Measurements from ENCODE around the gene TRPM4. TPM values are rescaled to one million over a fixed set of nuclear protein-coding genes. Genes with fewer than 3 reads are reported as not detected.
A peak's percentile ranks its signal among the peaks of the same experiment; 100 is the strongest.

Gene TRPM4
- total RNA-seq, 1 experiment from 2014 or later, result 30.0 TPM

DNA sequence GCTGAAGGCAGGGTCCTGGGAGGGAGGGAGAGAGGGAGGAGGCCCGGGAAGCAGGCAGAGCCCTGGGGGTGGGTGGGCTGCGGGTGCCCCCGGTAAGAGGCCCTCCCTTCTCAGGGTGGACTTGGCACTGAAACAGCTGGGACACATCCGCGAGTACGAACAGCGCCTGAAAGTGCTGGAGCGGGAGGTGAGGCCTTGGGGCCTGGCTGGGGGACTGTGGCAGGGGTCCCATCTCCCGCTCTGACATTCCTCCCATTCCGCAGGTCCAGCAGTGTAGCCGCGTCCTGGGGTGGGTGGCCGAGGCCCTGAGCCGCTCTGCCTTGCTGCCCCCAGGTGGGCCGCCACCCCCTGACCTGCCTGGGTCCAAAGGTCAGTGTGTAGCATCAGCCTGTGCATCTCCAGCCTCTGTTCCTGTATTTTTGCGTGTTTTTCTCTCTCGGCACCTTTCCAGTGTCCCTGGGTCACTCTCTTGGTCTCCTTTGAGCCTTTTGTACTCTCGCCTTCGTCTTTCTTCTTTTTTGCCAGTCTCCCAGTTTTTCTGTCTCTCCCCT lies 53.4 kb downstream of the TRPM4 start:
- POLR2A ChIA-PET (ENCODE audit: unreplicated experiment), result no interaction called here
- Histone ChIP-seq H3K9me2 (replicated peaks; ENCODE audit: low read length) (no peaks in the 10 kb centered on the region), H3K27me3 (ENCODE audit: low read length) (no peaks in the 10 kb centered on the region), H4K20me1 (ENCODE audit: low read length) (no peaks in the 10 kb centered on the region), H3K27ac (ENCODE audit: low read length) (no peak overlapping the region), H3K9me3 (ENCODE audit: low read length) (no peaks in the 10 kb centered on the region), H3F3A (ENCODE audit: low read length, unreplicated experiment) (peaks cover 5% of the 10 kb centered on the region), H2AFZ (ENCODE audit: low read length) (no peak overlapping the region), H3K4me1 (ENCODE audit: insufficient read depth, low read length) (peaks cover 17% of the 10 kb centered on the region), H3K36me3 (ENCODE audit: low read depth, low read length) (no peaks in the 10 kb centered on the region; the same call in 1 of the 2 replicates), H3K9ac (ENCODE audit: low read length) (no peak overlapping the region), H3K4me2 (ENCODE audit: low read length) (no peak overlapping the region), H3K79me2 (ENCODE audit: low read length) (no peaks in the 10 kb centered on the region), H3K4me3 (ENCODE audit: low read length) (no peak overlapping the region)
- intact Hi-C loops (cut with micrococcal nuclease), result no loop called here
- ATAC-seq (no peak), DNase-seq (no peak)
- CTCF ChIA-PET, result no interaction called here
- TF ChIP-seq EZH2phosphoT487 (IDR thresholded peaks at IDR 0.05; ENCODE audit: borderline replicate concordance, low read length) (no peak), EZH2 (IDR thresholded peaks at IDR 0.05; ENCODE audit: low read length, unreplicated experiment) (no peak)
- TF ChIP-seq, protein P1, sequence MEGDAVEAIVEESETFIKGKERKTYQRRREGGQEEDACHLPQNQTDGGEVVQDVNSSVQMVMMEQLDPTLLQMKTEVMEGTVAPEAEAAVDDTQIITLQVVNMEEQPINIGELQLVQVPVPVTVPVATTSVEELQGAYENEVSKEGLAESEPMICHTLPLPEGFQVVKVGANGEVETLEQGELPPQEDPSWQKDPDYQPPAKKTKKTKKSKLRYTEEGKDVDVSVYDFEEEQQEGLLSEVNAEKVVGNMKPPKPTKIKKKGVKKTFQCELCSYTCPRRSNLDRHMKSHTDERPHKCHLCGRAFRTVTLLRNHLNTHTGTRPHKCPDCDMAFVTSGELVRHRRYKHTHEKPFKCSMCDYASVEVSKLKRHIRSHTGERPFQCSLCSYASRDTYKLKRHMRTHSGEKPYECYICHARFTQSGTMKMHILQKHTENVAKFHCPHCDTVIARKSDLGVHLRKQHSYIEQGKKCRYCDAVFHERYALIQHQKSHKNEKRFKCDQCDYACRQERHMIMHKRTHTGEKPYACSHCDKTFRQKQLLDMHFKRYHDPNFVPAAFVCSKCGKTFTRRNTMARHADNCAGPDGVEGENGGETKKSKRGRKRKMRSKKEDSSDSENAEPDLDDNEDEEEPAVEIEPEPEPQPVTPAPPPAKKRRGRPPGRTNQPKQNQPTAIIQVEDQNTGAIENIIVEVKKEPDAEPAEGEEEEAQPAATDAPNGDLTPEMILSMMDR (conservative IDR thresholded peaks at IDR 0.05; ENCODE audit: low read depth, low read length), result no peak
- BruUV-seq (replicated peaks), result no TSS peak

DNA sequence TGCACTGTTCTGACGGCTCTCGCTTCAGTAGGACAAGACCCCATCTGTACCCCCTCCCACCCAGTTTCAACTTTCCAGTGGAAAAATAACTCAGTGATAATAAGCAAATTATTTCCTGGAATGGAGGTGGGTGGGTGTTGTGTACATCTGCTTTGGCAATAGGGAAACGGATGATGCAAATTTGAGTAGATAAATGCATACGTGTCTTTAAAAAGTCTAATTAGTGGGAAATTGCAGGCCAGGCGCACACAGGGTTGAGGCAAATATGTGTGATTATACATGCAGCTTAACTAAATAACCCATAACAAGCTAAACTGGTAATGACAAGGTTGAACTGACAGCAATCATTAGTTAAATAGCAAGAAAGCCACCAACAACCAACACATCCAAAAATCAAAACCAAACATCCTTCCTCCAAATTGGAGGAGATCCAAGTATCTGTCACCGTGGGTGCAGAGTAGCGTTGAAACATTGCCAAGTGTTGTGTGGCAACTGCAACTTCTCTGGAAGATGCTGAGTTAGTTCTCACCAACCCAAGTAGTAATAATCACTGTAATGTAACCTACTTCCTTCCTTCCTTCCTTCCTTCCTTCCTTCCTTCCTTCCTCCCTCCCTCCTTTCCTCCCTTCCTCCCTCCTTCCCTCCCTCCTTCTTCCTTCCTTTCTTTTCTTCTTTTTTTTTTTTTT lies 54.6 kb downstream of the TRPM4 start:
- Histone ChIP-seq H3K27ac (ENCODE audit: low read length) (no peak overlapping the region), H4K20me1 (ENCODE audit: low read length) (no peaks in the 10 kb centered on the region), H3K27me3 (ENCODE audit: low read length) (no peaks in the 10 kb centered on the region), H3K4me3 (ENCODE audit: low read length) (no peak overlapping the region), H3K4me2 (ENCODE audit: low read length) (no peak overlapping the region), H3K9me2 (replicated peaks; ENCODE audit: low read length) (no peaks in the 10 kb centered on the region), H2AFZ (ENCODE audit: low read length) (no peak overlapping the region), H3F3A (ENCODE audit: low read length, unreplicated experiment) (peaks cover 5% of the 10 kb centered on the region), H3K36me3 (ENCODE audit: low read depth, low read length) (no peaks in the 10 kb centered on the region), H3K4me1 (ENCODE audit: insufficient read depth, low read length) (peaks cover 17% of the 10 kb centered on the region), H3K9me3 (ENCODE audit: low read length) (no peaks in the 10 kb centered on the region), H3K9ac (ENCODE audit: low read length) (no peak overlapping the region), H3K79me2 (ENCODE audit: low read length) (no peaks in the 10 kb centered on the region)
- TF ChIP-seq, protein P1 (conservative IDR thresholded peaks at IDR 0.05; ENCODE audit: low read depth, low read length), result no peak
- intact Hi-C loops (cut with micrococcal nuclease), result no loop called here
- ChIA-PET CTCF (no interaction called here), POLR2A (ENCODE audit: unreplicated experiment) (no interaction called here)
- DNase-seq (peak; percentile 66), ATAC-seq (no peak)
- BruUV-seq (replicated peaks), result no TSS peak

GRCh38 chr19:49213791-49214190 lies 56.2 kb downstream of the TRPM4 start:
- ATAC-seq, result no peak
- no TSS peak for BruUV-seq (replicated peaks)
- H3F3A ChIP-seq (ENCODE audit: low read length, unreplicated experiment), result peaks cover 5% of the 10 kb centered on the region
- no peak overlapping the region for H2AFZ ChIP-seq (ENCODE audit: low read length)
- H3K27ac ChIP-seq (ENCODE audit: low read length), result no peak overlapping the region
- ChIA-PET POLR2A (ENCODE audit: unreplicated experiment) (no interaction called here), CTCF (interaction anchor here (1.2 kb wide), 1 partner anchor 15 kb away, joined by 3 read pairs; no protein-coding TSS in a partner anchor)
- H3K4me2 ChIP-seq (ENCODE audit: low read length), result no peak overlapping the region
- no peak overlapping the region for H3K9ac ChIP-seq (ENCODE audit: low read length)
- TF ChIP-seq, protein P1 (conservative IDR thresholded peaks at IDR 0.05; ENCODE audit: low read depth, low read length), result peak; percentile 54
- TF ChIP-seq EZH2phosphoT487 (IDR thresholded peaks at IDR 0.05; ENCODE audit: borderline replicate concordance, low read length) (no peak), EZH2 (IDR thresholded peaks at IDR 0.05; ENCODE audit: low read length, unreplicated experiment) (no peak)
- no peaks in the 10 kb centered on the region for H3K9me2 ChIP-seq (replicated peaks; ENCODE audit: low read length)
- no peaks in the 10 kb centered on the region for H3K36me3 ChIP-seq (ENCODE audit: low read depth, low read length)
- 0 out of 2 replicates have a peak, but pooled peaks cover 10% of the 10 kb centered on the region for H3K4me1 ChIP-seq (ENCODE audit: insufficient read depth, low read length)
- intact Hi-C loops (cut with micrococcal nuclease), result no loop called here
- no peaks in the 10 kb centered on the region for H3K9me3 ChIP-seq (ENCODE audit: low read length)
- no peaks in the 10 kb centered on the region for H3K27me3 ChIP-seq (ENCODE audit: low read length)
- no peaks in the 10 kb centered on the region for H4K20me1 ChIP-seq (ENCODE audit: low read length)
- peak; percentile 21 for DNase-seq
- H3K4me3 ChIP-seq (ENCODE audit: low read length), result no peak overlapping the region
- H3K79me2 ChIP-seq (ENCODE audit: low read length), result no peaks in the 10 kb centered on the region

Data from PC-3 (cell line).